ENCODE measurements around the gene TGFB1. TPM values are rescaled to one million over a fixed set of nuclear protein-coding genes. Genes with fewer than 3 reads are reported as not detected.

TGFB1 gene
- total RNA-seq, 2 experiments from 2014 or later, result 86.2 to 99.0 TPM

DNA sequence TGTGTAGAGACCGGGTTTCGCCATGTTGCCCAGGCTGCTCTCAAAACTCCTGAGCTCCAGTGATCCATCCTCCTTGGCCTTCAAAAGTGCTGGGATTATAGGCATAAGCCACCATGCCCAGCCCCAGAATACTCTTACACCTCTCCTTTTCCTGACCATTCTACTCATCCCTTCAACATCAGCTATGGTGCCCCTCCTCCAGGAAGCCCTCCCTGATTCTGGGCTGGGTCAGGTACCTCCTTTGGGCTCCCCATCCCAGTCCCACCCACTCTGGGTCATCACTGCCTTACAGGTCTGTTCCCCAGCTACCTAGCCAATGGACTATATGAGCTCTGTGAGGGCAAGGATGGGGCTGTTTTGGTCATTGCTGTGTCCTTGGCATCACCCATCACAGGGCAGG lies 9.6 kb downstream of the TGFB1 start:
- peaks cover 34% of the 10 kb centered on the region for H3K4me1 Mint-ChIP-seq
- ChIA-PET CTCF (no interaction called here), POLR2A (no interaction called here)
- no peak for ATAC-seq
- no peaks in the 10 kb centered on the region for H3K9me3 Mint-ChIP-seq (ENCODE audit: low read depth)
- H3K4me3 Mint-ChIP-seq, result no peak overlapping the region
- peak overlapping the region; percentile 65 for H3K27ac Mint-ChIP-seq
- H3K27me3 Mint-ChIP-seq, result no peaks in the 10 kb centered on the region
- DNase-seq, result no peak
- intact Hi-C loops (cut with DNase I, micrococcal nuclease), result no loop called here
- H3K36me3 Mint-ChIP-seq (ENCODE audit: low read depth), result peaks cover 58% of the 10 kb centered on the region

DNA sequence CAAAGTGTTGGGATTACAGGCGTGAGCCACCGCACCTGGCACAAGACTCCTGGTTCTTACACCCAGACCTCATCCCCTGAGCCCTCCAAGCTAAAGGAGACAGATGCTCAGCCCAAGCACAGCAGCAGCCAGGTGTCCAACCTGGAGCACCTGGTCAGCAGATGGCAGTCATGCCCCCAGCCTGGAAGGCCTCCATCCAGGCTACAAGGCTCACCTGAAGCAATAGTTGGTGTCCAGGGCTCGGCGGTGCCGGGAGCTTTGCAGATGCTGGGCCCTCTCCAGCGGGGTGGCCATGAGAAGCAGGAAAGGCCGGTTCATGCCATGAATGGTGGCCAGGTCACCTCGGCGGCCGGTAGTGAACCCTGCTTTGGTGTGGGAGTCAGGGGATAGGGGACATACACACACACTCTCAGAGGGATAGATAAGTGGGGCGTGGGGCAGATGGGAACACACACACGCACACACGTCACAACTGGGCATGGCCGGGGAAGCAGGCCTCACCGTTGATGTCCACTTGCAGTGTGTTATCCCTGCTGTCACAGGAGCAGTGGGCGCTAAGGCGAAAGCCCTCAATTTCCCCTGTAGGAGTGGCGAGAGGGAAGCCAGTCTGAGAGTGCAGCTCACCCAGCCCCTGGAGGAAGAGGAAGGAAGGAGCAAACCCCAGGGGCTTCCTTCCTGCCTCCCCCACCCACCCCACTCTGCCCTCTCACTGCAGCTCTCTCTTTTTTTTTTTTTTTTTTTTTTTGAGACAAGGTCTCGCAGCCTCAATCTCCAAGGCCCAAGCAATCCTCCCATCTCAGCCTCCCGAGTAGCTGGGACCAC lies 11.8 kb downstream of the TGFB1 start:
- no peak for DNase-seq
- H3K4me1 Mint-ChIP-seq, result peaks cover 30% of the 10 kb centered on the region
- POLR2A ChIA-PET, result interaction anchor here (0.6 to 0.7 kb wide), 3 partner anchors 9 to 60 kb away, joined by 3 to 6 read pairs (median 3); no protein-coding TSS in a partner anchor
- no peak overlapping the region for H3K4me3 Mint-ChIP-seq
- no peaks in the 10 kb centered on the region for H3K27me3 Mint-ChIP-seq
- H3K9me3 Mint-ChIP-seq (ENCODE audit: low read depth), result no peaks in the 10 kb centered on the region
- CTCF ChIA-PET, result no interaction called here
- H3K36me3 Mint-ChIP-seq (ENCODE audit: low read depth), result peaks cover 56% of the 10 kb centered on the region
- intact Hi-C loops (cut with DNase I, micrococcal nuclease), result no loop called here
- H3K27ac Mint-ChIP-seq, result no peak overlapping the region
- ATAC-seq, result no peak

DNA sequence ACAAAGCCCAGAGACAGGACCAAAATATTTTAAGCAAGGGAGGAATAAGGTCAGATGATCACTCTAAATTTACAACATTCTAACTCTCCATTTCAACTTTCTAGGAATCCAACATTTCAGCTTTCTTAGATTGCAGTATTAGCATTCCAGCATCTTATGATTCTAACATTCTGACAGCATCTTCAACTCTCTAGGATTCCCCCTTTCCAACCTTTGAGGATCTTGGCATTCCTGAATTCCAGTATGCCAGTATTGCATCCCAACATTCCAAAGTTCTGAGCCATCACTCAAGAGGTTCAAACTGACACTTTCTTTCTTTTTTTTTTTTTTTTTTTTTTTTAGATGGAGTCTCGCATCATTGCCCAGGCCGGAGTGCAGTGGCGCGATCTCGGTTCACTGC lies 13.8 kb downstream of the TGFB1 start:
- H3K9me3 Mint-ChIP-seq (ENCODE audit: low read depth), result no peaks in the 10 kb centered on the region
- intact Hi-C loops (cut with DNase I, micrococcal nuclease), result no loop called here
- H3K4me3 Mint-ChIP-seq, result no peak overlapping the region
- no peak overlapping the region for H3K27ac Mint-ChIP-seq
- H3K36me3 Mint-ChIP-seq (ENCODE audit: low read depth), result peaks cover 61% of the 10 kb centered on the region
- ATAC-seq, result no peak
- H3K27me3 Mint-ChIP-seq, result no peaks in the 10 kb centered on the region
- ChIA-PET CTCF (no interaction called here), POLR2A (no interaction called here)
- no peak for DNase-seq
- H3K4me1 Mint-ChIP-seq, result peaks cover 30% of the 10 kb centered on the region

DNA sequence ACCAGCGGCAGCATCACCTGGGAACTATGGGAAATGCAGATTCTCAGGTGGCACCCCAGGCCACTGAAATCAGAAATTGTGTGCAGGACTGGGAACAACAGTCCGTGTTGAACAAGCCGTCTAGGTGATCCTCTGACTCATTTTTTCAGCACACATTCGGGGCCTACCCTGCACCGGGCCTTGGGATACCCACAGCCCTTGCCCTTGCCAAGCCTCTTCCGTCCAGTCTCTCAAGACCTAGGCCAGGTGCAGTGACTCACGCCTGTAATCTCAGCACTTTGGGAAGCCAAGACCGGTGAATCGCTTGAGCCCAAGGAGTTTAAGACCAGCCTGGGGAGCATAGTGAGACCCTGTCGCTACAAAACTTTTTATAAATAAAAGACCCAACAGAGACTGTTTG lies 18.3 kb downstream of the TGFB1 start:
- Mint-ChIP-seq H3K4me1 (peaks cover 20% of the 10 kb centered on the region), H3K4me3 (no peak overlapping the region), H3K27me3 (no peaks in the 10 kb centered on the region), H3K36me3 (ENCODE audit: low read depth) (peaks cover 57% of the 10 kb centered on the region), H3K27ac (no peak overlapping the region), H3K9me3 (ENCODE audit: low read depth) (no peaks in the 10 kb centered on the region)
- CTCF ChIA-PET, result interaction anchor here (0.8 kb wide), 1 partner anchor 13 kb away, joined by 5 read pairs; no protein-coding TSS in a partner anchor
- no peak for ATAC-seq
- DNase-seq, result no peak
- intact Hi-C loops (cut with DNase I, micrococcal nuclease), result no loop called here
- POLR2A ChIA-PET, result no interaction called here

DNA sequence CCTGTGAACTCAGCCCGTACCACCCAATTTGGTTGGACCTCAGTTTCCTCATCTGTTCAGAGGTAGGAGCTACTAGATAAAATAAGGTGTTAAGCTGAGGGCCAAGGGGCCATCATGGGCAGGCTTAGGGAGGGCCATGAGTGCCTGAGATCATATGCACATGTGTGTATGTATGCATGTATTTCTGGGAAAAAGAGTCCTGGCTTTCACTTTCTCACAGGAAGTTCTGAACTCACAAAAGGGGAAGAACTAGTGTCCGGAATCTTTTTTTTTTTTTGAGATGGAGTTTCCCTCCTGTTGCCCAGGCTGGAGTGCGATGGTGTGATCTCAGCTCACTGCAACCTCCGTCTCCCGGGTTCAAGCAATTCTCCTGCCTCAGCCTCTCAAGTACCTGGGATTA lies 18.9 kb downstream of the TGFB1 start:
- POLR2A ChIA-PET, result interaction anchor here (0.6 kb wide), 1 partner anchor 17 kb away, joined by 6 read pairs; no protein-coding TSS in a partner anchor
- peak overlapping the region; percentile 70 for H3K27ac Mint-ChIP-seq
- CTCF ChIA-PET, result interaction anchor here (0.6 kb wide), 1 partner anchor 268 kb away, joined by 3 read pairs; no protein-coding TSS in a partner anchor
- intact Hi-C loops (cut with DNase I, micrococcal nuclease), result no loop called here
- peaks cover 22% of the 10 kb centered on the region for H3K4me1 Mint-ChIP-seq
- H3K27me3 Mint-ChIP-seq, result no peaks in the 10 kb centered on the region
- DNase-seq, result no peak
- no peak overlapping the region for H3K4me3 Mint-ChIP-seq
- H3K9me3 Mint-ChIP-seq (ENCODE audit: low read depth), result no peaks in the 10 kb centered on the region
- peak; percentile 36 for ATAC-seq
- peaks cover 54% of the 10 kb centered on the region for H3K36me3 Mint-ChIP-seq (ENCODE audit: low read depth)

DNA sequence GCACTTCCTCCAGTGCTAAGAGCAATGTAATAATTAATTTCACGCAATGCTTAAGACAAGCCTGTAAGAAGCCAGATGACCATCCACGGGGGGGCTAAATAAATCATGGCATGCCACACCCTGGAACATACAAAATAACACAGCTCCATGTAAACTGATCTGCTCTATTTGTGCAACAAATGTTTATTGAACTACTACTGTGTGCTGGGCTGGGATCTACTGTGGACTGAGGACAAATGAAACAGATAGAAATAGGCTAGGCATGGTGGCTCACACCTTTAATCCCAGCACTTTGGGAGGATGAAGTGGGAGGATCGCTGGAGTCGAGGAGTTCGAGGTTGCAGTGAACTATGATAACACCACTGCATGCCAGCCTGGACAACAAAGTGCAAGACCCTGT lies 21.3 kb downstream of the TGFB1 start:
- H3K4me1 Mint-ChIP-seq, result peaks cover 35% of the 10 kb centered on the region
- intact Hi-C loops (cut with DNase I, micrococcal nuclease), result no loop called here
- ChIA-PET POLR2A (interaction anchor here (0.8 kb wide), 1 partner anchor 9 kb away, joined by 6 read pairs; no protein-coding TSS in a partner anchor), CTCF (no interaction called here)
- no peaks in the 10 kb centered on the region for H3K9me3 Mint-ChIP-seq (ENCODE audit: low read depth)
- no peaks in the 10 kb centered on the region for H3K27me3 Mint-ChIP-seq
- no peak for ATAC-seq
- H3K36me3 Mint-ChIP-seq (ENCODE audit: low read depth), result peaks cover 59% of the 10 kb centered on the region
- no peak for DNase-seq
- H3K4me3 Mint-ChIP-seq, result no peak overlapping the region
- no peak overlapping the region for H3K27ac Mint-ChIP-seq

DNA sequence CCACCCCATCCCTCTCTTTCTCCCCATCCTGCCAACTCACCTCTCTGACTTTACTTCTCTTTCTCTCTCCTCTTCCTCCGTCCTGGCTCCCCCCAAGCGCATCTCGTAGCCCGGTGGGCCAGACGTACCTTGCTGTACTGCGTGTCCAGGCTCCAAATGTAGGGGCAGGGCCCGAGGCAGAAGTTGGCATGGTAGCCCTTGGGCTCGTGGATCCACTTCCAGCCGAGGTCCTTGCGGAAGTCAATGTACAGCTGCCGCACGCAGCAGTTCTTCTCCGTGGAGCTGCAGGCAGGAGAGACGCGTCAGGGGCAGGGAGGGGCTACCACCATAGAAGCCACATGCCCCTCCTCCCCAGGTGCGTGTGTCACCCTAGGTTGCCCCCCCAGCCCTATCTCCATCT lies 21.7 kb downstream of the TGFB1 start:
- CTCF ChIA-PET, result no interaction called here
- no peak overlapping the region for H3K27ac Mint-ChIP-seq
- H3K4me1 Mint-ChIP-seq, result peaks cover 36% of the 10 kb centered on the region
- peaks cover 58% of the 10 kb centered on the region for H3K36me3 Mint-ChIP-seq (ENCODE audit: low read depth)
- no peaks in the 10 kb centered on the region for H3K9me3 Mint-ChIP-seq (ENCODE audit: low read depth)
- intact Hi-C loops (cut with DNase I, micrococcal nuclease), result no loop called here
- DNase-seq, result no peak
- H3K27me3 Mint-ChIP-seq, result no peaks in the 10 kb centered on the region
- POLR2A ChIA-PET, result no interaction called here
- no peak overlapping the region for H3K4me3 Mint-ChIP-seq
- ATAC-seq, result no peak

DNA sequence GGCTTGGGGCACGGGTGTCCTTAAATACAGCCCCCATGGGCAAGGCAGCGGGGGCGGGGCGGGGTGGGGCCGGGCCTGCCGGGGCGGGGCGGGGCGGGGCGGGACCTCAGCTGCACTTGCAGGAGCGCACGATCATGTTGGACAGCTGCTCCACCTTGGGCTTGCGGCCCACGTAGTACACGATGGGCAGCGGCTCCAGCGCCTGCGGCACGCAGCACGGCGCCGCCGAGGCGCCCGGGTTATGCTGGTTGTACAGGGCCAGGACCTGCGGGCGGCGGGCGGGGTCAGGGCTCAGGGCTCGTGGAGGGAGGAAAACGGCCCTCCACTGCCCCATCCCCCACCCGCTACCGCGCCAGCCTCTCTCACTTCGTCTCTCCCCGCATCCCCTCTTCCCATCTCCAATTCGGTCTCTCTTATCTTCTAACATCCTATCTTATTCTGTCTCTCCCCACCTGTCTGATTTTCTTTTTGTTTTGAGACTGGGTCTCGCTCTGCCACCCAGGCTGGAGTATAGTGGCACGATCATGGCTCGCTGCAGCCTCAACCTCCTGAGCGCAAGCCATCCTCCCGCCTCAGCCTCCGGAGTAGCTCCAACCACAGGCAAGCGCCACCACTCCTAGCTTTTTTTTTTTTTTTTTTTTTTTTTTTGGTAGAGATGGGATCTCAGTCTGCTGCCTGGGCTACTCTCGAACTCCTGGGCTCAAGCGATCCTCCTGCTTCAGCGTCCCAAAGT lies 22.6 kb downstream of the TGFB1 start:
- no peak overlapping the region for H3K4me3 Mint-ChIP-seq
- DNase-seq (no peak), ATAC-seq (no peak)
- peaks cover 60% of the 10 kb centered on the region for H3K36me3 Mint-ChIP-seq (ENCODE audit: low read depth)
- POLR2A ChIA-PET, result no interaction called here
- intact Hi-C loops (cut with DNase I, micrococcal nuclease), result no loop called here
- H3K4me1 Mint-ChIP-seq, result peaks cover 45% of the 10 kb centered on the region
- no peaks in the 10 kb centered on the region for H3K27me3 Mint-ChIP-seq
- CTCF ChIA-PET, result no interaction called here
- no peak overlapping the region for H3K27ac Mint-ChIP-seq
- no peaks in the 10 kb centered on the region for H3K9me3 Mint-ChIP-seq (ENCODE audit: low read depth)

DNA sequence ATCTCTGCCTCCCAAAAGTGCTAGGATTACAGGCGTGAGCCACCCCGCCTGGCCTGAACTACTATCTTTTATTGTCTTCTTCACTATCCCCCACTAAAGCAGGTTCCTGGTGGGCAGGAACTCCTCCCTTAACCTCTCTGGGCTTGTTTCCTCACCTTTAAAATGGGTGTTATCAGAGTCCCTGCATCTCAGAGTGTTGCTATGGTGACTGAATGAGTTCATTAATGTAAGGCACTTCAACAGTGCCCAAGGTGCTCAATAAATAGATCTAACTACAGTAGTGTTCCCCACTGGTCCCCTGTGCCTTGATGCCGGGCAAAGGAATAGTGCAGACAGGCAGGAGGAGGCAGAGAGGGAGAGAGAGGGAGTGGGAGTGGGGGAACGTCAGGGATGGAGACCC lies 23.2 kb downstream of the TGFB1 start:
- intact Hi-C loops (cut with DNase I, micrococcal nuclease), result no loop called here
- peak overlapping the region; percentile 10 for H3K27ac Mint-ChIP-seq
- H3K4me3 Mint-ChIP-seq, result no peak overlapping the region
- DNase-seq, result no peak
- POLR2A ChIA-PET, result no interaction called here
- no peaks in the 10 kb centered on the region for H3K9me3 Mint-ChIP-seq (ENCODE audit: low read depth)
- peaks cover 46% of the 10 kb centered on the region for H3K4me1 Mint-ChIP-seq
- CTCF ChIA-PET, result interaction anchor here (0.7 kb wide), 1 partner anchor 22 kb away, joined by 3 read pairs; no protein-coding TSS in a partner anchor
- H3K36me3 Mint-ChIP-seq (ENCODE audit: low read depth), result peaks cover 58% of the 10 kb centered on the region
- no peaks in the 10 kb centered on the region for H3K27me3 Mint-ChIP-seq
- no peak for ATAC-seq

DNA sequence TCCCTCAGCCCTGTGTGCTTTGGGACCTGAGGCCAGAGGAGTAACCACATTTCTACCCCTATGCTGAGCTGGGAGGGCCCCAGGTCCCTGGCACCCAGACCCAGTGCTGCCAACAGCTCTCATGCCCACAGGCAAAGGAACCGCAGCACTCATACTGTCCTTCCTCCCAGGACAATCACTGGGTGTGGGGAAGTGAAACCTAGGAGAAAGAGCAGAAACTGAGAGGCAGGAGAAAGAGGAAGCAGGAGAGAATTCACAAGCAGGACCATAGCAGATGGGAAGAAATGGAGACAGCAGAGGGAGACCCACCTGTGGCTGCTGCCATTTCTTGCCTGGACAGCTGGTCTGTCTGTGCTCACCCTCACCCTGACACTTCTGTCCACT lies 24.9 kb downstream of the TGFB1 start:
- ChIA-PET CTCF (interaction anchor here (0.6 to 2.0 kb wide), 3 partner anchors 21 to 179 kb away, joined by 3 to 9 read pairs (median 4); no protein-coding TSS in a partner anchor), POLR2A (interaction anchor here (0.7 to 1.8 kb wide), 3 partner anchors 21 to 578 kb away, joined by 3 to 17 read pairs (median 3); partner anchors contain the start of gene ACTMAP)
- peaks cover 54% of the 10 kb centered on the region for H3K36me3 Mint-ChIP-seq (ENCODE audit: low read depth)
- H3K27me3 Mint-ChIP-seq, result no peaks in the 10 kb centered on the region
- peaks cover 50% of the 10 kb centered on the region for H3K4me1 Mint-ChIP-seq
- H3K9me3 Mint-ChIP-seq (ENCODE audit: low read depth), result no peaks in the 10 kb centered on the region
- intact Hi-C loops (cut with DNase I, micrococcal nuclease), result loop anchor here in 1 of 2 experiments (1.0 kb wide), 1 partner anchor 22 kb away; no protein-coding TSS in a partner anchor
- no peak for DNase-seq
- peak overlapping the region; percentile 63 for H3K4me3 Mint-ChIP-seq
- no peak for ATAC-seq
- H3K27ac Mint-ChIP-seq, result peak overlapping the region; percentile 96

DNA sequence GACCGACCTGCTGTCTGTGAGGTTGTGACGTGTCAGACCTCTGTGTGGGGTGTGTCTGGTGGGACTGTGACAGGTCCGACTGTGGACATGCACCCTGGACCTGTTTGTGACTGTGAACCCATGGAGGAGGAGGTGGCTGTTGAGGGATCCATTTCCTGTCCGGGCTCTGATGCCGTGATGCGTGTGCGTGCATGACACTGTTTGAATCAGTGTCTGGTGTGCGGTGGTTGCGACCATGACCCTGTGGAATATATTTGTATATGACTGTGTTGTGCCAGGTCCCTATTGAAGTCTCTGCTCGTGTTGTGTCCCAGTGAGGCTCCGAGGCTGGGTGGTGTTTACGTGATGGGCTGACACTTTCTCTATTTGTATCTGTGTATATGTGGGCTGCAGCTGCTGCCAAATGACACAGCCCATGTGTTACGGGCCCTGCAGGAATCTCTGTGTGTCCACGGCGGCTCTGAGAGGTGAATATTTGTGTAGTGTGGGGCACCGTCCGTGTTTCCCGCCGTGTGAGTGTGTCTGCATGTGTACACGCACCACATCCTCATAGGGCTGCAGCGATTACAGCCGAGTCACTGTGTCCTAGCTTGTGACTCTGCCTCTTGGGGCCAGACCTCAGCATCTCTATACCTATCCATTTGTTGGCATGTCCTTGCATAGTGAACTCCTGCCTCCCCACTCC lies 25.4 kb downstream of the TGFB1 start:
- ATAC-seq (peak; percentile 68), DNase-seq (peak; percentile 81)
- intact Hi-C loops (cut with DNase I, micrococcal nuclease), result loop anchor here in 1 of 2 experiments (1.0 kb wide), 1 partner anchor 23 kb away; no protein-coding TSS in a partner anchor
- Mint-ChIP-seq H3K4me3 (peak overlapping the region; percentile 63), H3K4me1 (peaks cover 52% of the 10 kb centered on the region), H3K9me3 (ENCODE audit: low read depth) (no peaks in the 10 kb centered on the region), H3K27me3 (no peaks in the 10 kb centered on the region), H3K27ac (peak overlapping the region; percentile 96), H3K36me3 (ENCODE audit: low read depth) (peaks cover 49% of the 10 kb centered on the region)
- ChIA-PET CTCF (interaction anchor here (0.6 to 2.0 kb wide), 5 partner anchors 15 to 179 kb away, joined by 3 to 9 read pairs (median 3); no protein-coding TSS in a partner anchor), POLR2A (interaction anchor here (0.7 to 1.8 kb wide), 7 partner anchors 14 to 578 kb away, joined by 3 to 17 read pairs (median 3); partner anchors contain the start of genes ACTMAP and HNRNPUL1)

Measured in activated CD4-positive, alpha-beta T cell treated with anti-CD3 and anti-CD28 coated beads for 36 hours (primary cell).